Liver (tissue), 3 donors: Measurements from ENCODE around the gene CEND1.

ENCODE experiments used
- CTCF ChIP-seq: fragments of 150-350 bp; IDR thresholded peaks from 2 replicates; pipeline ENCODE4 v1.5.1; 2017; ENCODE audit warnings: improper control_type of control experiment, low read depth, low read length; ENCODE audit not compliant: missing input control
- GABPA ChIP-seq, 2 donors: IDR thresholded peaks in 1 of 2; conservative IDR thresholded peaks in 1 of 2; 2 replicates each; pipeline ENCODE4 v1.6.1; 2016; ENCODE audit warnings: antibody characterized with exemption in 2 of 2, mild to moderate bottlenecking in 1 of 2, moderate library complexity in 1 of 2
- REST ChIP-seq: IDR thresholded peaks from 2 replicates; pipeline ENCODE4 v1.6.1; 2016; ENCODE audit warnings: antibody characterized with exemption, mild to moderate bottlenecking
- donor health status: healthy.
- donor health status: healthy.

GRCh38 chr11:794013-794765 lies 4.3 kb upstream of the CEND1 start:
- TF ChIP-seq CTCF, result no peak
- TF ChIP-seq GABPA (IDR thresholded peaks at IDR 0.05 in 1 of 2, conservative IDR thresholded peaks at IDR 0.05 in 1 of 2), result no peak
- TF ChIP-seq REST, result no peak
